ENCODE measurements around the gene ZNF536.

The ZNF536 gene

GRCh38 chr19:30539315-30539714 is 167.1 kb downstream of the ZNF536 start:
- Mint-ChIP-seq H3K27me3 (no peaks in the 10 kb centered on the region), H3K4me3 (no peak overlapping the region), H3K4me1 (ENCODE audit: low read depth) (no peaks in the 10 kb centered on the region), H3K36me3 (ENCODE audit: low read depth) (no peaks in the 10 kb centered on the region), H3K9me3 (no peaks in the 10 kb centered on the region), H3K27ac (no peak overlapping the region)
- intact Hi-C loops (cut with micrococcal nuclease), result no loop called here

DNA sequence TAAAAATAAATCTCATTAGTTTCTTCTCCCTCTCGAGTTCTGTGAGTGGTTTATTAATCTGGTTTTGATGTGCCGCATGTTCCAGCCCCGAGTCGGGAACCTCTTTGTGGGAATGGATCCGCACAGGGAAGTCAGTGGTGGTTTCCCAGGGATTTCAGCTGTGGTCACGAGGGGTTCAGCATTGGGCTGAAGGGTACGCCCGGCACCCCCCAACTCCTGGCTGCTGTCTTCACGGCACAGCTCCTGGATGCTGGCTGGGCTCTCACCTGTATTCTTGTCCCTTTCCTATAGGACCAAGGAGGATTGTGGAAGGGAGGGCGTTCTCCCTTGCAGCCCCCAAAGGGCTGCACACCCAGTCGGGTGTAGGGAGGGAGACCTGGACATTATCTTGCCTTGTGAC is 167.8 kb downstream of the ZNF536 start:
- Mint-ChIP-seq H3K36me3 (ENCODE audit: low read depth) (no peaks in the 10 kb centered on the region), H3K27me3 (no peaks in the 10 kb centered on the region), H3K4me1 (ENCODE audit: low read depth) (no peaks in the 10 kb centered on the region), H3K4me3 (no peak overlapping the region), H3K9me3 (no peaks in the 10 kb centered on the region), H3K27ac (no peak overlapping the region)
- intact Hi-C loops (cut with micrococcal nuclease), result no loop called here

DNA sequence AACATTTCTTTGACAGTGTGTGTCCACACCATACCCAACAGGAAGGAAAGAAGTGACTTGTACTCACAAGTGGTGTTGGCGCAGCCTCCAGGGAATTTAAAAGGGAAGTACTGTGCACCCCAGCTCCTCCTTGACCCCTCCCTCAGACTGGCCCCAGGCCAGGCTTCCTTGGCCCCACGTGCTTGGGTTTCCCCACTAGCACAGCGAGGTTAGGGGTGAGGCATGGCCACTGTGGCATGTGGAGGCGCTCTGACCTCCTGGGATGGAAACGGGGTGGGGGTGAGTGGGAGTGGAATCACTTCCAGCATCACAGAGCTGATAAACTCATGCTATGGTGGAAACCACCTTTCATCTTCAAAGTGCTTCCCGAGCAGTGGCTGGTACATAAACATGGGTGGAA is 168.6 kb downstream of the ZNF536 start:
- Mint-ChIP-seq H3K4me1 (ENCODE audit: low read depth) (no peaks in the 10 kb centered on the region), H3K36me3 (ENCODE audit: low read depth) (no peaks in the 10 kb centered on the region), H3K27ac (no peak overlapping the region), H3K27me3 (no peaks in the 10 kb centered on the region), H3K4me3 (no peak overlapping the region), H3K9me3 (no peaks in the 10 kb centered on the region)
- intact Hi-C loops (cut with micrococcal nuclease), result no loop called here

GRCh38 chr19:30541575-30541974 is 169.4 kb downstream of the ZNF536 start:
- Mint-ChIP-seq H3K4me1 (ENCODE audit: low read depth) (no peaks in the 10 kb centered on the region), H3K27ac (no peak overlapping the region), H3K27me3 (no peaks in the 10 kb centered on the region), H3K9me3 (no peaks in the 10 kb centered on the region), H3K36me3 (ENCODE audit: low read depth) (no peaks in the 10 kb centered on the region), H3K4me3 (no peak overlapping the region)
- intact Hi-C loops (cut with micrococcal nuclease), result no loop called here

- intact Hi-C loops (cut with micrococcal nuclease), result no loop called here
- Mint-ChIP-seq H3K4me1 (ENCODE audit: low read depth) (no peaks in the 10 kb centered on the region), H3K36me3 (ENCODE audit: low read depth) (no peaks in the 10 kb centered on the region), H3K27me3 (no peaks in the 10 kb centered on the region), H3K9me3 (no peaks in the 10 kb centered on the region), H3K27ac (no peak overlapping the region), H3K4me3 (no peak overlapping the region)
Measured at GRCh38 chr19:30543243-30543945, 171.2 kb downstream of the ZNF536 start.

GRCh38 chr19:30545752-30546151 is 173.6 kb downstream of the ZNF536 start:
- H3K27ac Mint-ChIP-seq, result no peak overlapping the region
- no peaks in the 10 kb centered on the region for H3K4me1 Mint-ChIP-seq (ENCODE audit: low read depth)
- intact Hi-C loops (cut with micrococcal nuclease), result no loop called here
- no peaks in the 10 kb centered on the region for H3K27me3 Mint-ChIP-seq
- H3K4me3 Mint-ChIP-seq, result no peak overlapping the region
- no peaks in the 10 kb centered on the region for H3K36me3 Mint-ChIP-seq (ENCODE audit: low read depth)
- H3K9me3 Mint-ChIP-seq, result no peaks in the 10 kb centered on the region

- Mint-ChIP-seq H3K4me1 (ENCODE audit: low read depth) (no peaks in the 10 kb centered on the region), H3K36me3 (ENCODE audit: low read depth) (no peaks in the 10 kb centered on the region), H3K9me3 (no peaks in the 10 kb centered on the region), H3K27me3 (no peaks in the 10 kb centered on the region), H3K4me3 (no peak overlapping the region), H3K27ac (no peak overlapping the region)
- intact Hi-C loops (cut with micrococcal nuclease), result no loop called here
Measured at GRCh38 chr19:30546332-30546731, 174.1 kb downstream of the ZNF536 start.

- Mint-ChIP-seq H3K4me1 (ENCODE audit: low read depth) (no peaks in the 10 kb centered on the region), H3K27me3 (no peaks in the 10 kb centered on the region), H3K4me3 (no peak overlapping the region)
Measured at GRCh38 chr19:30547246-30547645, 175.1 kb downstream of the ZNF536 start.

DNA sequence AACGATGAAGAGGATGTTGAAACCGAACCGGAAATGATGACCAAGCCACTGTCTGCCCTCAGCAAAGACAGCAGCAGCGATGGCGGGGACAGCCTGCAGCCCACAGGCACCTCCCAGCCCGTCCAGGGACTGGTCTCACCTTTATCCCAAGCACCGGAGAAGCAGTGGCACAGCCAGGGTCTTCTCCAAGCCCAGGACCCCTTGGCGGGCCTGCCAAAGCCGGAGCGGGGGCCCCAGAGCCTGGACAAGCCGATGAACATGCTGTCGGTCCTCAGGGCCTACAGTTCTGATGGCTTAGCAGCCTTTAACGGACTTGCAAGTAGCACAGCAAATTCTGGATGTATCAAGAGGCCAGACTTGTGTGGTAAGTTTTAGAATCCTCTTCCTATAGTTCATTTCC is 177.0 kb downstream of the ZNF536 start:
- no peak overlapping the region for H3K27ac Mint-ChIP-seq
- H3K4me1 Mint-ChIP-seq (ENCODE audit: low read depth), result no peaks in the 10 kb centered on the region
- no peaks in the 10 kb centered on the region for H3K9me3 Mint-ChIP-seq
- no peak overlapping the region for H3K4me3 Mint-ChIP-seq
- intact Hi-C loops (cut with micrococcal nuclease), result no loop called here
- no peaks in the 10 kb centered on the region for H3K36me3 Mint-ChIP-seq (ENCODE audit: low read depth)
- H3K27me3 Mint-ChIP-seq, result no peaks in the 10 kb centered on the region

More at GRCh38 chr19:30547246-30547645, 175.1 kb downstream of the ZNF536 start:
- Mint-ChIP-seq H3K9me3 (no peaks in the 10 kb centered on the region), H3K27ac (no peak overlapping the region), H3K36me3 (ENCODE audit: low read depth) (no peaks in the 10 kb centered on the region)
- intact Hi-C loops (cut with micrococcal nuclease), result no loop called here

DNA sequence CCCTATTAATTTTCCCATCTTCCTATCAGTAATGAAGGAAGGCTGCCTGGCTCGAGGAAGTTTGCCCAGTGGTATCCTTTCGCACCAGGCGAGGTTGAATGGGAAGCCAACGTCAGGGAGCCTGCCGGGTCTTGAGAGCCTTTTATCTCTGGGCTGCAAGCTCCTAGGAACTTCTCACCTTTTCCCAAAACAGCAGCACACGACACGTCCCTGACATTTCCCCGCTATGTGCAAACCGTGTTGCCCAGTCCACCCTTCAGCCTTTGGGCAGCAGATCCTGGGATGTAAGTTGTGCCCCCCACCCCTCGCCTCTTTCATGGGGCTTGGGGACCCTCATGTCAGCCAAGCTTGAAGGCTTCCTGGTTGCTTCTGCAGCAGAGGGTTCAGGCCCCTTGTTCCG is 179.1 kb downstream of the ZNF536 start:
- H3K4me3 Mint-ChIP-seq, result no peak overlapping the region
- H3K9me3 Mint-ChIP-seq, result no peaks in the 10 kb centered on the region
- no peaks in the 10 kb centered on the region for H3K27me3 Mint-ChIP-seq
- intact Hi-C loops (cut with micrococcal nuclease), result no loop called here
- no peaks in the 10 kb centered on the region for H3K4me1 Mint-ChIP-seq (ENCODE audit: low read depth)
- no peaks in the 10 kb centered on the region for H3K36me3 Mint-ChIP-seq (ENCODE audit: low read depth)
- no peak overlapping the region for H3K27ac Mint-ChIP-seq

GRCh38 chr19:30552593-30552992 is 180.4 kb downstream of the ZNF536 start:
- Mint-ChIP-seq H3K4me3 (no peak overlapping the region), H3K36me3 (ENCODE audit: low read depth) (no peaks in the 10 kb centered on the region), H3K4me1 (ENCODE audit: low read depth) (no peaks in the 10 kb centered on the region), H3K27ac (no peak overlapping the region), H3K9me3 (no peaks in the 10 kb centered on the region), H3K27me3 (no peaks in the 10 kb centered on the region)
- intact Hi-C loops (cut with micrococcal nuclease), result no loop called here

DNA sequence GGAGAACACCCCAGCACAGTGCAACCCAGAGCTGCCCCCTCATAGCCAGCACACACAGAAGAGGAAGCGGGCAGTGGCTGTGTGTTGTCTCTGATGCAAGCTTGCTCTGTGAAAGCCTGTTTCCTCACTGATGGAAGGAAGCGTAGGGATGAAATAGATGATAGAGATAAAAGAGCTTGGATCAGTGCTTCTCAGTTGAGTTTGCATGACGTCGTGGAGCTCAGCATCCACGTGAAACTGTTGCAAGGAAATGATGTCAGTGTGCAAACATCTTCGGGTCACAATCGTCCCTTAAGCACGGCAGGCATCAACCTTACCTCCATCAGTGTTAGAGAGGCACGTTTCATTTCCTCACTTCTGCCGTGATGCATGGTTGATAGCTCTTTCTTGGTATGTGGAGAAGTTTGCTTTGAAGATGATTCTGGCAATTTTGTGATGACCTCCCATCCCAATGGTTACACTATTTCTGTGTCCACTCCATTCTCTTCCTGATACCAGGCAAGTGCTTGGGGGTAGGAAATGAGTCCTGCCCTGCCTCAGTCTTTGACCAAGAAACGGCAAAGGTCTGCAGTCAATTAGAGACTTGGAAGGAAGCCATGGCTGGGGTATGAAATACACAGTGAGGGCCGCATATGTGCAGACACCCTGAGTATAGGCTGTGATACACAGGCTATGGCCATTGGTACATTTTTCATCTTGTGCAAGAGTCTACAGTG is 183.0 kb downstream of the ZNF536 start:
- intact Hi-C loops (cut with micrococcal nuclease), result no loop called here
- Mint-ChIP-seq H3K4me3 (no peak overlapping the region), H3K9me3 (no peaks in the 10 kb centered on the region)

DNA sequence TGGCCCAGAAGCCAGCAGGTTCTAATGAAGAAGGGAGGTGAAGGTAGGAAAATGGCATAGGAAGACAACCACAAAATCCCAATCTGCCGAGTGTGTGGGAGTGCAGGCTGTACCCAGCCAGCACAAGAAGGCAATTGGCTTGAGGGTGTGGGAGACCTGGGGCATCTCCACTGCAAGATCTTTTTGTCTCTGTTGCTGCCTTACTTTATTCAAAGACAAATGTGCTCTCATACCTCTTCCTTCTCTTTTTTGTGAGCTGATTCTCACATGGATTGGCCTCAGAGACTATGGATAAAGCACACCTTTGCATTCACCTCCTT is 183.6 kb downstream of the ZNF536 start:
- H3K36me3 Mint-ChIP-seq (ENCODE audit: low read depth), result no peaks in the 10 kb centered on the region
- H3K4me3 Mint-ChIP-seq, result no peak overlapping the region
- H3K4me1 Mint-ChIP-seq (ENCODE audit: low read depth), result no peaks in the 10 kb centered on the region
- H3K27me3 Mint-ChIP-seq, result no peaks in the 10 kb centered on the region
- H3K27ac Mint-ChIP-seq, result no peak overlapping the region
- H3K9me3 Mint-ChIP-seq, result no peaks in the 10 kb centered on the region
- intact Hi-C loops (cut with micrococcal nuclease), result no loop called here

More for the DNA sequence above, 183.0 kb downstream of the ZNF536 start:
- Mint-ChIP-seq H3K4me1 (ENCODE audit: low read depth) (no peaks in the 10 kb centered on the region), H3K36me3 (ENCODE audit: low read depth) (no peaks in the 10 kb centered on the region), H3K27ac (no peak overlapping the region), H3K27me3 (no peaks in the 10 kb centered on the region)

GRCh38 chr19:30556230-30556711 is 184.1 kb downstream of the ZNF536 start:
- Mint-ChIP-seq H3K4me1 (ENCODE audit: low read depth) (no peaks in the 10 kb centered on the region), H3K27ac (no peak overlapping the region), H3K4me3 (no peak overlapping the region), H3K27me3 (no peaks in the 10 kb centered on the region), H3K9me3 (no peaks in the 10 kb centered on the region), H3K36me3 (ENCODE audit: low read depth) (no peaks in the 10 kb centered on the region)
- intact Hi-C loops (cut with micrococcal nuclease), result no loop called here

DNA sequence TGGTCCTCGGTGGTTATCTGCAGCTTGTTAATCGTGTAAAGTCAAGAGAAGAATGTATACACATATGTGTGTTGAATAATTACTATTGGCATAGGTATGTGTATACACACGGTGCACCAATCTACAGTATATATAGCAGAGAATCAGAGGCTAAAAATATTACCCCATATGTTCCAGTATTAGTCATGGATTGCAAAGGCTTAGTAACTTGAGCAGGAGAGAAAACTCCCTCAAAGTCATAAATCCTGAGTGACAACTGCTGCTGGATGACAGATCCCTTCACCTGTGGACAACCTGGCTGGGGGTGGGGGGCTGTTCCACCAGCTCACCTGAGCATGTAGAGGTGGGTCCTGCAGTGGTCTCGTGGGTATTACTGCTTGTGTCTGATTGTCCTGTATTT is 185.0 kb downstream of the ZNF536 start:
- Mint-ChIP-seq H3K27ac (no peak overlapping the region), H3K36me3 (ENCODE audit: low read depth) (no peaks in the 10 kb centered on the region), H3K27me3 (no peaks in the 10 kb centered on the region), H3K9me3 (no peaks in the 10 kb centered on the region), H3K4me3 (no peak overlapping the region), H3K4me1 (ENCODE audit: low read depth) (no peaks in the 10 kb centered on the region)
- intact Hi-C loops (cut with micrococcal nuclease), result no loop called here

Measured in dendritic cell treated with granulocyte-macrophage colony-stimulating factor and Interleukin-4, amounts not matched to agents 40 ng/mL and 50 ng/mL, for 4 days (primary cell).